GM04503 (cell line): Measurements from ENCODE around the gene GRID1.
"Not testable (repeated sequence)": the region's sequence is repeated elsewhere in the genome, so short reads cannot be mapped to it uniquely, and the experiment has no call there.

Experiments
- DNase-seq: peaks from one replicate; pipeline ENCODE4 v3.0.0-alpha.2; 2012; ENCODE audit warnings: low read depth

The GRID1 gene

GRCh38 chr10:86188796-86189558 is 177.6 kb downstream of the GRID1 start:
- DNase-seq, result no peak

GRCh38 chr10:86188326-86188725 is 178.3 kb downstream of the GRID1 start:
- no peak for DNase-seq

- DNase-seq, result no peak
Measured at GRCh38 chr10:86187499-86188239, 178.9 kb downstream of the GRID1 start.

GRCh38 chr10:86186633-86187032 is 180.0 kb downstream of the GRID1 start:
- DNase-seq, result no peak

- no peak for DNase-seq
Measured at GRCh38 chr10:86182595-86182994, 184.0 kb downstream of the GRID1 start.

- DNase-seq, result no peak
Measured at GRCh38 chr10:86182150-86182549, 184.4 kb downstream of the GRID1 start.

GRCh38 chr10:86180861-86181260 is 185.7 kb downstream of the GRID1 start:
- DNase-seq, result no peak

GRCh38 chr10:86179961-86180360 is 186.6 kb downstream of the GRID1 start:
- no peak for DNase-seq

GRCh38 chr10:86179153-86179524 is 187.5 kb downstream of the GRID1 start:
- no peak for DNase-seq

GRCh38 chr10:86178401-86179152 is 188.0 kb downstream of the GRID1 start:
- DNase-seq, result no peak

- no peak for DNase-seq
Measured at GRCh38 chr10:86177537-86178155, 188.9 kb downstream of the GRID1 start.

GRCh38 chr10:86176850-86177536 is 189.6 kb downstream of the GRID1 start:
- no peak for DNase-seq

GRCh38 chr10:86175476-86175875 is 191.1 kb downstream of the GRID1 start:
- DNase-seq, result not testable (repeated sequence)

GRCh38 chr10:86172301-86172700 is 194.3 kb downstream of the GRID1 start:
- no peak for DNase-seq

GRCh38 chr10:86170255-86171108 is 196.1 kb downstream of the GRID1 start:
- no peak for DNase-seq

GRCh38 chr10:86169506-86170254 is 196.9 kb downstream of the GRID1 start:
- DNase-seq, result no peak

- DNase-seq, result no peak
Measured at GRCh38 chr10:86169066-86169465, 197.5 kb downstream of the GRID1 start.

GRCh38 chr10:86168256-86168655 is 198.3 kb downstream of the GRID1 start:
- no peak for DNase-seq

GRCh38 chr10:86167762-86168128 is 198.8 kb downstream of the GRID1 start:
- DNase-seq, result no peak

- DNase-seq, result no peak
Measured at GRCh38 chr10:86167121-86167761, 199.4 kb downstream of the GRID1 start.
